ENCODE measurements around the gene BCL2.

GRCh38 chr18:63074981-63075404 lies 244.6 kb downstream of the BCL2 start:
- TF ChIP-seq, protein P1, sequence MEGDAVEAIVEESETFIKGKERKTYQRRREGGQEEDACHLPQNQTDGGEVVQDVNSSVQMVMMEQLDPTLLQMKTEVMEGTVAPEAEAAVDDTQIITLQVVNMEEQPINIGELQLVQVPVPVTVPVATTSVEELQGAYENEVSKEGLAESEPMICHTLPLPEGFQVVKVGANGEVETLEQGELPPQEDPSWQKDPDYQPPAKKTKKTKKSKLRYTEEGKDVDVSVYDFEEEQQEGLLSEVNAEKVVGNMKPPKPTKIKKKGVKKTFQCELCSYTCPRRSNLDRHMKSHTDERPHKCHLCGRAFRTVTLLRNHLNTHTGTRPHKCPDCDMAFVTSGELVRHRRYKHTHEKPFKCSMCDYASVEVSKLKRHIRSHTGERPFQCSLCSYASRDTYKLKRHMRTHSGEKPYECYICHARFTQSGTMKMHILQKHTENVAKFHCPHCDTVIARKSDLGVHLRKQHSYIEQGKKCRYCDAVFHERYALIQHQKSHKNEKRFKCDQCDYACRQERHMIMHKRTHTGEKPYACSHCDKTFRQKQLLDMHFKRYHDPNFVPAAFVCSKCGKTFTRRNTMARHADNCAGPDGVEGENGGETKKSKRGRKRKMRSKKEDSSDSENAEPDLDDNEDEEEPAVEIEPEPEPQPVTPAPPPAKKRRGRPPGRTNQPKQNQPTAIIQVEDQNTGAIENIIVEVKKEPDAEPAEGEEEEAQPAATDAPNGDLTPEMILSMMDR (IDR thresholded peaks at IDR 0.05), result no peak
- no peak for TF ChIP-seq EZH2phosphoT487 (IDR thresholded peaks at IDR 0.05)
